HEK293 (cell line): ENCODE data around the gene SHROOM3.

Experiments
- CTCF ChIA-PET: fragments of 350-600 bp; formaldehyde crosslinking; extraction: SDS; loops from one replicate; lab custom pipeline; 2021; ENCODE audit warnings: antibody characterized with exemption; lab: Yijun Ruan, JAX
- POLR2A ChIA-PET: fragments of 300-600 bp; formaldehyde crosslinking; extraction: SDS; loops from one replicate; lab custom pipeline; 2020; ENCODE audit warnings: antibody characterized with exemption, inconsistent platforms; lab: Yijun Ruan, JAX
- H3K27ac ChIP-seq: fragments of 200-500 bp; sonication (Bioruptor generic); 2 replicates; pipeline ENCODE4 v1.5.1; 2014; ENCODE audit warnings: low read depth, low read length, control low read depth, inconsistent platforms; ENCODE audit errors: extremely low read depth
- H3K36me3 ChIP-seq, 2 experiments: fragments of 200-500 bp in 1 of 2; sonication (Bioruptor generic) in 1 of 2; 1 replicate in 1 of 2; 2 replicates in 1 of 2; pipeline ENCODE4 v1.5.1; 2014 to 2017; ENCODE audit warnings: inconsistent platforms in 2 of 2, low read length in 2 of 2; ENCODE audit not compliant: control insufficient read depth in 2 of 2, insufficient read depth in 1 of 2
- H3K4me1 ChIP-seq: fragments of 200-500 bp; sonication (Bioruptor generic); 2 replicates; pipeline ENCODE4 v1.5.1; 2014; ENCODE audit warnings: mild to moderate bottlenecking, low read length, inconsistent platforms; ENCODE audit not compliant: control insufficient read depth, insufficient read depth
- H3K4me3 ChIP-seq: 2 replicates; pipeline ENCODE4 v1.5.1; 2011; ENCODE audit warnings: low read depth, mild to moderate bottlenecking, control low read depth, low read length, moderate library complexity
- H3K9me3 ChIP-seq: fragments of 200-500 bp; sonication (Bioruptor generic); 2 replicates; pipeline ENCODE4 v1.5.1; 2014; ENCODE audit warnings: low read depth, low read length, inconsistent platforms; ENCODE audit not compliant: control insufficient read depth, insufficient read depth
- BCL11B ChIP-seq: fragments of 450-650 bp; formaldehyde crosslinking; IDR thresholded peaks from 2 replicates; pipeline ENCODE4 v1.5.1; 2016; ENCODE audit warnings: low read depth, missing biosample characterization, missing genetic modification characterization
- GLI2 ChIP-seq: fragments of 450-650 bp; formaldehyde crosslinking; IDR thresholded peaks from 2 replicates; pipeline ENCODE4; 2017; ENCODE audit warnings: missing biosample characterization, missing genetic modification characterization, low read depth, borderline replicate concordance
- MYNN ChIP-seq: fragments of 450-650 bp; formaldehyde crosslinking; IDR thresholded peaks from 2 replicates; pipeline ENCODE4 v1.5.1; 2016; ENCODE audit warnings: missing biosample characterization, missing genetic modification characterization, borderline replicate concordance
- PRDM1 ChIP-seq: fragments of 450-650 bp; formaldehyde crosslinking; IDR thresholded peaks from 2 replicates; pipeline ENCODE4; 2016; ENCODE audit warnings: missing biosample characterization, missing genetic modification characterization
- REPIN1 ChIP-seq: fragments of 450-650 bp; formaldehyde crosslinking; IDR thresholded peaks from 2 replicates; pipeline ENCODE4 v1.5.1; 2017; ENCODE audit warnings: missing biosample characterization, missing genetic modification characterization, low read depth
- ZBTB20 ChIP-seq: fragments of 450-650 bp; formaldehyde crosslinking; IDR thresholded peaks from 2 replicates; pipeline ENCODE4 v1.5.1; 2016; ENCODE audit warnings: missing biosample characterization, missing genetic modification characterization
- ZFP3 ChIP-seq: fragments of 450-650 bp; formaldehyde crosslinking; IDR thresholded peaks from 2 replicates; pipeline ENCODE4 v1.5.1; 2016; ENCODE audit warnings: low read depth, missing biosample characterization, missing genetic modification characterization
- ZFP41 ChIP-seq: fragments of 450-650 bp; formaldehyde crosslinking; IDR thresholded peaks from 2 replicates; pipeline ENCODE4 v1.5.1; 2016; ENCODE audit warnings: missing biosample characterization, missing genetic modification characterization, borderline replicate concordance
- ZNF155 ChIP-seq: fragments of 450-650 bp; formaldehyde crosslinking; IDR thresholded peaks from 2 replicates; pipeline ENCODE4 v1.5.1; 2016; ENCODE audit warnings: missing biosample characterization, missing genetic modification characterization
- ZNF16 ChIP-seq: fragments of 450-650 bp; formaldehyde crosslinking; IDR thresholded peaks from 2 replicates; pipeline ENCODE4 v1.5.1; 2016; ENCODE audit warnings: low read depth, missing biosample characterization, missing genetic modification characterization
- ZNF239 ChIP-seq: fragments of 450-650 bp; formaldehyde crosslinking; IDR thresholded peaks from 2 replicates; pipeline ENCODE4 v1.5.1; 2016; ENCODE audit warnings: missing biosample characterization, missing genetic modification characterization
- ZNF274 ChIP-seq, 2 experiments: fragments of 200-500 bp in 1 of 2; fragments of 450-650 bp in 1 of 2; sonication (Bioruptor generic) in 1 of 2; formaldehyde crosslinking in 1 of 2; IDR thresholded peaks; 2 replicates each; pipeline versions ENCODE4 v1.5.1 to v1.6.1; 2014 to 2016; ENCODE audit warnings: borderline replicate concordance in 1 of 2, inconsistent platforms in 1 of 2, low read length in 1 of 2, missing biosample characterization in 1 of 2, missing genetic modification characterization in 1 of 2
- ZNF350 ChIP-seq: fragments of 450-650 bp; formaldehyde crosslinking; IDR thresholded peaks from 2 replicates; pipeline ENCODE4 v1.5.0; 2017; ENCODE audit warnings: missing biosample characterization, mild to moderate bottlenecking, missing genetic modification characterization
- ZNF530 ChIP-seq: fragments of 450-650 bp; formaldehyde crosslinking; IDR thresholded peaks from 2 replicates; pipeline ENCODE4 v1.5.1; 2016; ENCODE audit warnings: low read depth, missing biosample characterization, missing genetic modification characterization
- ZNF555 ChIP-seq: fragments of 450-650 bp; formaldehyde crosslinking; conservative IDR thresholded peaks from 2 replicates; pipeline ENCODE4 v1.5.1; 2017; ENCODE audit warnings: missing biosample characterization, mild to moderate bottlenecking, missing genetic modification characterization, inconsistent platforms
- ZNF560 ChIP-seq: fragments of 450-650 bp; formaldehyde crosslinking; IDR thresholded peaks from 2 replicates; pipeline ENCODE4 v1.5.1; 2017; ENCODE audit warnings: missing biosample characterization, missing genetic modification characterization, borderline replicate concordance
- ZNF596 ChIP-seq: fragments of 450-650 bp; IDR thresholded peaks from 2 replicates; pipeline ENCODE4 v1.5.0; 2018; ENCODE audit warnings: missing biosample characterization, mild to moderate bottlenecking, missing genetic modification characterization, moderate library complexity
- ZNF600 ChIP-seq: fragments of 450-650 bp; formaldehyde crosslinking; IDR thresholded peaks from 2 replicates; pipeline ENCODE4 v1.5.1; 2016; ENCODE audit warnings: missing biosample characterization, missing genetic modification characterization
- ZNF768 ChIP-seq: fragments of 450-650 bp; formaldehyde crosslinking; IDR thresholded peaks from 2 replicates; pipeline ENCODE4 v1.5.1; 2018; ENCODE audit warnings: missing biosample characterization, mild to moderate bottlenecking, missing genetic modification characterization
- TF ChIP-seq, protein P1 (sequence below): fragments of 450-650 bp; formaldehyde crosslinking; IDR thresholded peaks from 2 replicates; pipeline ENCODE4 v1.5.1; 2016; ENCODE audit warnings: missing biosample characterization, missing genetic modification characterization, borderline replicate concordance
- TF ChIP-seq, protein P2 (sequence below): fragments of 450-650 bp; formaldehyde crosslinking; IDR thresholded peaks from 2 replicates; pipeline ENCODE4 v1.5.1; 2016; ENCODE audit warnings: missing biosample characterization, missing genetic modification characterization
- TF ChIP-seq, protein P3 (sequence below): fragments of 450-650 bp; formaldehyde crosslinking; IDR thresholded peaks from 2 replicates; pipeline ENCODE4 v1.5.1; 2017; ENCODE audit warnings: missing biosample characterization, missing genetic modification characterization
- TF ChIP-seq, protein P4 (sequence below): fragments of 450-650 bp; formaldehyde crosslinking; IDR thresholded peaks from 2 replicates; pipeline ENCODE4 v1.5.1; 2016; ENCODE audit warnings: missing biosample characterization, missing genetic modification characterization

SHROOM3 gene

DNA sequence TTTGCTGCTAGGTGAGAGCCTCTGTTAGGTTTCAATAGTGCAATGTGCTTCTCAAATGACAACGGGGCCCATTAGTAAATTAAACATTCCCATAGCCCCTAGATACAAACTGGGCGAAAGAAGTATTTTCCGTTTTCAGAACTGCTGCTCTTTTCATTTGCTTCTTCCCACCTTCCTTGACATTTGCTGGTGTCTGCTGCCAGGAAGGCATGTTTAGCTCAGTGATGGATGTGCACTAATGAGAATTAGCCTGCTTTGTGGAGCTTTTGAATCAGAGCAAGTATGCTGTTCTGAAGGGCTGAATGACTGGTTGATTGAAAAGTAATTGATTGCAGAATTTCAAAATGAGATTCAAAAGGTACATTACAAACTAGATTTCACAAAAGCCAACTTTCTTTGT, 57.0 kb downstream of the SHROOM3 start:
- TF ChIP-seq PRDM1 (tag by site-specific recombination) (no peak), ZFP41 (tag by site-specific recombination) (no peak), ZNF350 (no peak), ZNF274 (IDR thresholded peaks at IDR 0.05; ENCODE audit: low read length) (no peak), ZNF274 (tag by site-specific recombination; IDR thresholded peaks at IDR 0.05; ENCODE audit: borderline replicate concordance) (no peak), ZBTB20 (tag by site-specific recombination) (no peak)
- TF ChIP-seq, protein P1, sequence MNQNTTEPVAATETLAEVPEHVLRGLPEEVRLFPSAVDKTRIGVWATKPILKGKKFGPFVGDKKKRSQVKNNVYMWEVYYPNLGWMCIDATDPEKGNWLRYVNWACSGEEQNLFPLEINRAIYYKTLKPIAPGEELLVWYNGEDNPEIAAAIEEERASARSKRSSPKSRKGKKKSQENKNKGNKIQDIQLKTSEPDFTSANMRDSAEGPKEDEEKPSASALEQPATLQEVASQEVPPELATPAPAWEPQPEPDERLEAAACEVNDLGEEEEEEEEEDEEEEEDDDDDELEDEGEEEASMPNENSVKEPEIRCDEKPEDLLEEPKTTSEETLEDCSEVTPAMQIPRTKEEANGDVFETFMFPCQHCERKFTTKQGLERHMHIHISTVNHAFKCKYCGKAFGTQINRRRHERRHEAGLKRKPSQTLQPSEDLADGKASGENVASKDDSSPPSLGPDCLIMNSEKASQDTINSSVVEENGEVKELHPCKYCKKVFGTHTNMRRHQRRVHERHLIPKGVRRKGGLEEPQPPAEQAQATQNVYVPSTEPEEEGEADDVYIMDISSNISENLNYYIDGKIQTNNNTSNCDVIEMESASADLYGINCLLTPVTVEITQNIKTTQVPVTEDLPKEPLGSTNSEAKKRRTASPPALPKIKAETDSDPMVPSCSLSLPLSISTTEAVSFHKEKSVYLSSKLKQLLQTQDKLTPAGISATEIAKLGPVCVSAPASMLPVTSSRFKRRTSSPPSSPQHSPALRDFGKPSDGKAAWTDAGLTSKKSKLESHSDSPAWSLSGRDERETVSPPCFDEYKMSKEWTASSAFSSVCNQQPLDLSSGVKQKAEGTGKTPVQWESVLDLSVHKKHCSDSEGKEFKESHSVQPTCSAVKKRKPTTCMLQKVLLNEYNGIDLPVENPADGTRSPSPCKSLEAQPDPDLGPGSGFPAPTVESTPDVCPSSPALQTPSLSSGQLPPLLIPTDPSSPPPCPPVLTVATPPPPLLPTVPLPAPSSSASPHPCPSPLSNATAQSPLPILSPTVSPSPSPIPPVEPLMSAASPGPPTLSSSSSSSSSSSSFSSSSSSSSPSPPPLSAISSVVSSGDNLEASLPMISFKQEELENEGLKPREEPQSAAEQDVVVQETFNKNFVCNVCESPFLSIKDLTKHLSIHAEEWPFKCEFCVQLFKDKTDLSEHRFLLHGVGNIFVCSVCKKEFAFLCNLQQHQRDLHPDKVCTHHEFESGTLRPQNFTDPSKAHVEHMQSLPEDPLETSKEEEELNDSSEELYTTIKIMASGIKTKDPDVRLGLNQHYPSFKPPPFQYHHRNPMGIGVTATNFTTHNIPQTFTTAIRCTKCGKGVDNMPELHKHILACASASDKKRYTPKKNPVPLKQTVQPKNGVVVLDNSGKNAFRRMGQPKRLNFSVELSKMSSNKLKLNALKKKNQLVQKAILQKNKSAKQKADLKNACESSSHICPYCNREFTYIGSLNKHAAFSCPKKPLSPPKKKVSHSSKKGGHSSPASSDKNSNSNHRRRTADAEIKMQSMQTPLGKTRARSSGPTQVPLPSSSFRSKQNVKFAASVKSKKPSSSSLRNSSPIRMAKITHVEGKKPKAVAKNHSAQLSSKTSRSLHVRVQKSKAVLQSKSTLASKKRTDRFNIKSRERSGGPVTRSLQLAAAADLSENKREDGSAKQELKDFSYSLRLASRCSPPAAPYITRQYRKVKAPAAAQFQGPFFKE, result no peak
- Histone ChIP-seq H3K27ac (no peak overlapping the region), H3K36me3 (no peaks in the 10 kb centered on the region), H3K9me3 (no peaks in the 10 kb centered on the region), H3K4me3 (no peak overlapping the region), H3K4me1 (no peaks in the 10 kb centered on the region)
- CTCF ChIA-PET, result interaction anchor here (0.6 to 1.0 kb wide), 3 partner anchors 13 to 196 kb away, joined by 3 to 8 read pairs (median 4); no protein-coding TSS in a partner anchor
- POLR2A ChIA-PET, result no interaction called here

DNA sequence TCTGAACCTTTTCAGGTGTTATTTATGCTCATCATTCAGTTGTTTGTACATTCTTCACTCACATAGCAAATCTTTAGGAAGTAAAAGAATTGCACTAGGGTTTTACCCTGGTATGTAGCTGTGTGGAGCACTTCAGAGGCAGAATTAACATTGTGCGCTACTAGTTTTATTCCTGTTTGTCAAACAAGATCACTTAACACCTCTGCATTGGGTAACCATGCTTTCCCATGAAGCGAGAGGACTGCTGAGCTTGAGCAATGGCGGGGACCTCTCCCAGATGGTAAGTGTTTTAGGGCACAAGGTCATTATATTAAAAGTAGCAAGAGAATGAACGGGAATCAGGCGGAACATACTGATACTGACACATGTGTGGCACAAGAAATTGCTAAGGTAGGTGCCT, 59.2 kb downstream of the SHROOM3 start:
- ChIA-PET POLR2A (no interaction called here), CTCF (interaction anchor here (1.5 to 3.2 kb wide), 2 partner anchors 10 to 63 kb away, joined by 3 to 14 read pairs; no protein-coding TSS in a partner anchor)
- no peaks in the 10 kb centered on the region for H3K4me1 ChIP-seq
- no peak overlapping the region for H3K4me3 ChIP-seq
- H3K9me3 ChIP-seq, result no peaks in the 10 kb centered on the region
- TF ChIP-seq, protein P2, sequence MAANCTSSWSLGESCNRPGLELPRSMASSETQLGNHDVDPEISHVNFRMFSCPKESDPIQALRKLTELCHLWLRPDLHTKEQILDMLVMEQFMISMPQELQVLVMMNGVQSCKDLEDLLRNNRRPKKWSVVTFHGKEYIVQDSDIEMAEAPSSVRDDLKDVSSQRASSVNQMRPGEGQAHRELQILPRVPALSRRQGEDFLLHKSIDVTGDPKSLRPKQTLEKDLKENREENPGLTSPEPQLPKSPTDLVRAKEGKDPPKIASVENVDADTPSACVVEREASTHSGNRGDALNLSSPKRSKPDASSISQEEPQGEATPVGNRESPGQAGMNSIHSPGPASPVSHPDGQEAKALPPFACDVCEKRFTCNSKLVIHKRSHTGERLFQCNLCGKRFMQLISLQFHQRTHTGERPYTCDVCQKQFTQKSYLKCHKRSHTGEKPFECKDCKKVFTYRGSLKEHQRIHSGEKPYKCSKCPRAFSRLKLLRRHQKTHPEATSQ (tag by site-specific recombination), result no peak
- TF ChIP-seq ZNF530 (tag by site-specific recombination) (no peak), GLI2 (no peak), REPIN1 (no peak), MYNN (tag by site-specific recombination) (no peak), ZFP3 (tag by site-specific recombination) (no peak), BCL11B (tag by site-specific recombination) (no peak), ZNF768 (tag by site-specific recombination) (no peak), ZNF600 (tag by site-specific recombination) (no peak), ZBTB20 (tag by site-specific recombination) (no peak), ZNF555 (no peak), ZNF155 (no peak), ZNF560 (tag by site-specific recombination) (no peak), ZNF596 (tag by site-specific recombination) (no peak), ZNF239 (tag by site-specific recombination) (no peak), ZNF16 (no peak)
- TF ChIP-seq, protein P3, sequence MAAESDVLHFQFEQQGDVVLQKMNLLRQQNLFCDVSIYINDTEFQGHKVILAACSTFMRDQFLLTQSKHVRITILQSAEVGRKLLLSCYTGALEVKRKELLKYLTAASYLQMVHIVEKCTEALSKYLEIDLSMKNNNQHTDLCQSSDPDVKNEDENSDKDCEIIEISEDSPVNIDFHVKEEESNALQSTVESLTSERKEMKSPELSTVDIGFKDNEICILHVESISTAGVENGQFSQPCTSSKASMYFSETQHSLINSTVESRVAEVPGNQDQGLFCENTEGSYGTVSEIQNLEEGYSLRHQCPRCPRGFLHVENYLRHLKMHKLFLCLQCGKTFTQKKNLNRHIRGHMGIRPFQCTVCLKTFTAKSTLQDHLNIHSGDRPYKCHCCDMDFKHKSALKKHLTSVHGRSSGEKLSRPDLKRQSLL (tag by site-specific recombination), result no peak
- TF ChIP-seq, protein P4, sequence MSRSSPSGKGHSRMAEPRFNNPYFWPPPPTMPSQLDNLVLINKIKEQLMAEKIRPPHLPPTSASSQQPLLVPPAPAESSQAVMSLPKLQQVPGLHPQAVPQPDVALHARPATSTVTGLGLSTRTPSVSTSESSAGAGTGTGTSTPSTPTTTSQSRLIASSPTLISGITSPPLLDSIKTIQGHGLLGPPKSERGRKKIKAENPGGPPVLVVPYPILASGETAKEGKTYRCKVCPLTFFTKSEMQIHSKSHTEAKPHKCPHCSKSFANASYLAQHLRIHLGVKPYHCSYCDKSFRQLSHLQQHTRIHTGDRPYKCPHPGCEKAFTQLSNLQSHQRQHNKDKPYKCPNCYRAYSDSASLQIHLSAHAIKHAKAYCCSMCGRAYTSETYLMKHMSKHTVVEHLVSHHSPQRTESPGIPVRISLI, result no peak
- TF ChIP-seq, all 188 proteins: peak for 0
- no peak overlapping the region for H3K27ac ChIP-seq
- no peaks in the 10 kb centered on the region for H3K36me3 ChIP-seq
